ENCODE results near the gene PCP2. TPM values are rescaled to one million over a fixed set of nuclear protein-coding genes. Genes with fewer than 3 reads are reported as not detected.

PCP2 gene
- total and polyA plus RNA-seq, 12 donors: 0.92 to 7.4 (median 2.0) TPM; not detected in 4

- Histone ChIP-seq H3K27me3 (no peaks in the 10 kb centered on the region), H3K27ac (no peak overlapping the region), H3K36me3 (replicated peaks in 1 of 2) (no peaks in the 10 kb centered on the region), H3K4me3 (no peak overlapping the region), H3K9me3 (replicated peaks in 1 of 3) (no peaks in the 10 kb centered on the region), H3K4me1 (replicated peaks in 1 of 2) (no peaks in the 10 kb centered on the region)
- no peak for DNase-seq
- TF ChIP-seq, protein P1, sequence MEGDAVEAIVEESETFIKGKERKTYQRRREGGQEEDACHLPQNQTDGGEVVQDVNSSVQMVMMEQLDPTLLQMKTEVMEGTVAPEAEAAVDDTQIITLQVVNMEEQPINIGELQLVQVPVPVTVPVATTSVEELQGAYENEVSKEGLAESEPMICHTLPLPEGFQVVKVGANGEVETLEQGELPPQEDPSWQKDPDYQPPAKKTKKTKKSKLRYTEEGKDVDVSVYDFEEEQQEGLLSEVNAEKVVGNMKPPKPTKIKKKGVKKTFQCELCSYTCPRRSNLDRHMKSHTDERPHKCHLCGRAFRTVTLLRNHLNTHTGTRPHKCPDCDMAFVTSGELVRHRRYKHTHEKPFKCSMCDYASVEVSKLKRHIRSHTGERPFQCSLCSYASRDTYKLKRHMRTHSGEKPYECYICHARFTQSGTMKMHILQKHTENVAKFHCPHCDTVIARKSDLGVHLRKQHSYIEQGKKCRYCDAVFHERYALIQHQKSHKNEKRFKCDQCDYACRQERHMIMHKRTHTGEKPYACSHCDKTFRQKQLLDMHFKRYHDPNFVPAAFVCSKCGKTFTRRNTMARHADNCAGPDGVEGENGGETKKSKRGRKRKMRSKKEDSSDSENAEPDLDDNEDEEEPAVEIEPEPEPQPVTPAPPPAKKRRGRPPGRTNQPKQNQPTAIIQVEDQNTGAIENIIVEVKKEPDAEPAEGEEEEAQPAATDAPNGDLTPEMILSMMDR (IDR thresholded peaks at IDR 0.05): no peak
- TF ChIP-seq POLR2A (IDR thresholded peaks at IDR 0.05): no peak
- intact Hi-C loops (cut with DNase I): no loop called here
- 87 to 94% (median 89%) methylated on average over 13 to 41 of the region's 41 CpGs for WGBS, 4 donors
Measured at GRCh38 chr19:7611541-7612279, 21.8 kb downstream of the PCP2 start.

- Histone ChIP-seq H3K27me3 (no peaks in the 10 kb centered on the region), H3K36me3 (replicated peaks in 1 of 2) (no peaks in the 10 kb centered on the region), H3K9me3 (replicated peaks in 1 of 3) (no peaks in the 10 kb centered on the region), H3K4me1 (replicated peaks in 1 of 2) (no peaks in the 10 kb centered on the region), H3K27ac (no peak overlapping the region), H3K4me3 (no peak overlapping the region)
- intact Hi-C loops (cut with DNase I): no loop called here
- TF ChIP-seq, protein P1 (IDR thresholded peaks at IDR 0.05): no peak
- no peak for TF ChIP-seq POLR2A (IDR thresholded peaks at IDR 0.05)
- DNase-seq: no peak
- 86 to 88% (median 88%) methylated on average over 18 to 31 of the region's 31 CpGs for WGBS, 4 donors
Measured at GRCh38 chr19:7610491-7611240, 22.9 kb downstream of the PCP2 start.

GRCh38 chr19:7607874-7608560 is 25.5 kb downstream of the PCP2 start:
- no peaks in the 10 kb centered on the region for H3K9me3 ChIP-seq (replicated peaks in 1 of 3)
- TF ChIP-seq POLR2A (IDR thresholded peaks at IDR 0.05): no peak
- TF ChIP-seq, protein P1 (IDR thresholded peaks at IDR 0.05): no peak
- H3K27me3 ChIP-seq: no peaks in the 10 kb centered on the region
- no peaks in the 10 kb centered on the region for H3K36me3 ChIP-seq (replicated peaks in 1 of 2)
- no peak overlapping the region for H3K27ac ChIP-seq
- H3K4me3 ChIP-seq: no peak overlapping the region
- no peaks in the 10 kb centered on the region for H3K4me1 ChIP-seq (replicated peaks in 1 of 2)
- 89 to 92% (median 91%) methylated on average over 6 to 25 of the region's 25 CpGs for WGBS, 4 donors
- intact Hi-C loops (cut with DNase I): no loop called here
- no peak for DNase-seq

DNA sequence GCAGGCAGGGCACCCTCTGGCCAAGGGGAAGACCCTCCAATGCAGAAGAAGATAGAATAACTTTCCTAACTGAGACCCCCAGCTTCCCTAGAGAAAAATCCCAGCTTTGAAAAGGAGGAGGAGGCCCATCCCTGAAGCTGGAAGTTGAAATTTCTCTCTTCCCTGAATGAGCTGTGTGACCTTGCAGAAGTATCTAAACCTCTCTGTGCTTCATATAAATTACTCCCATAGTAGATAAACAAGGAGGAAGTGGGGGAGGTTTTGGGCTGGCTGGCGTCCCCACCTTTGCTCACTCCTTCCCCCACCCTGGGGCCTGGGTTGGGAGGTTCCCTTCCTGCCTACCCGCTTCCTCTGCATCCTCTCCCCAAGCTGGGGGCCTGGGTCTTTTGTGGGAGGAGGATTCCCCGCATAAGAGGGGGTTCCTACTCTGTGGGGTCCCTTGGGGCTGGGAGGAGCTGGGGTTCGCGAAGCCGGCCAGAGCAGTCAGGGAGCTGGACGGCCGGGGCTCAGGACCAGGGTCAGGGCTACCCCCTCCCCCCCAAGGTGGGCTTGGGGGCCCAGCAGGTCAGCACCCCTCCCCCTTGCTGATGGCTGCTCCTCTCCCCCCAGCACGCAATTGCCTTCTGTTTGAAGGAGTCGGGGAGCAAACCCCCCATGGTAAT is 26.2 kb downstream of the PCP2 start:
- H3K4me3 ChIP-seq: no peak overlapping the region
- no peak for DNase-seq
- WGBS, 4 donors: 78 to 94% (median 86%) methylated on average over 3 to 10 of the region's 10 CpGs
- H3K4me1 ChIP-seq (replicated peaks in 1 of 2): peaks cover 0 to 4% of the 10 kb centered on the region in 2 donors
- no peaks in the 10 kb centered on the region for H3K9me3 ChIP-seq (replicated peaks in 1 of 3)
- intact Hi-C loops (cut with DNase I): no loop called here
- no peaks in the 10 kb centered on the region for H3K36me3 ChIP-seq (replicated peaks in 1 of 2)
- TF ChIP-seq, protein P1 (IDR thresholded peaks at IDR 0.05): no peak
- TF ChIP-seq POLR2A (IDR thresholded peaks at IDR 0.05): no peak
- no peaks in the 10 kb centered on the region for H3K27me3 ChIP-seq
- H3K27ac ChIP-seq: no peak overlapping the region

All from adrenal gland (tissue), 12 donors.